Lung (tissue), 12 donors: ENCODE data around the gene APLN. TPM values are rescaled to one million over a fixed set of nuclear protein-coding genes. Genes with fewer than 3 reads are reported as not detected.

Source experiments
- ATAC-seq: fragments of 200-7000 bp; cut with Tn5 transposase; one replicate; pipeline ENCODE4 v1.9.1; 2020; ENCODE audit warnings: moderate number of reproducible peaks; ENCODE audit not compliant: insufficient read depth, low FRiP score
- DNase-seq, 3 donors: peaks; one replicate each; pipeline ENCODE4 v3.0.0-alpha.2; 2013 to 2017
- H3K27ac ChIP-seq, 2 donors: one replicate each; pipeline ENCODE4 v1.5.1; 2013; ENCODE audit warnings: mild to moderate bottlenecking in 2 of 2, moderate library complexity in 2 of 2, control low read depth in 1 of 2, inconsistent platforms in 1 of 2, low read depth in 1 of 2, low read length in 1 of 2
- H3K27me3 ChIP-seq, 3 donors: one replicate each; pipeline ENCODE4 v1.5.1; 2013; ENCODE audit warnings: low read length in 2 of 3; ENCODE audit not compliant: control insufficient read depth in 3 of 3, insufficient read depth in 3 of 3
- H3K36me3 ChIP-seq, 4 donors: one replicate each; pipeline ENCODE4 v1.5.1; 2013; ENCODE audit warnings: low read length in 4 of 4, mild to moderate bottlenecking in 1 of 4, moderate library complexity in 1 of 4; ENCODE audit not compliant: control insufficient read depth in 4 of 4, insufficient read depth in 4 of 4
- H3K4me1 ChIP-seq, 5 donors: one replicate each; pipeline ENCODE4 v1.5.1; 2013; ENCODE audit warnings: low read length in 5 of 5, mild to moderate bottlenecking in 2 of 5, moderate library complexity in 1 of 5; ENCODE audit not compliant: control insufficient read depth in 5 of 5, insufficient read depth in 5 of 5
- H3K4me3 ChIP-seq: one replicate; pipeline ENCODE4 v1.5.1; 2013; ENCODE audit warnings: mild to moderate bottlenecking, control low read depth, moderate library complexity
- H3K9ac ChIP-seq, 2 donors: one replicate each; pipeline ENCODE4 v1.5.1; 2013; ENCODE audit warnings: low read length in 2 of 2, control low read depth in 1 of 2; ENCODE audit not compliant: insufficient read depth in 1 of 2
- H3K9me3 ChIP-seq, 4 donors: one replicate each; pipeline ENCODE4 v1.5.1; 2013; ENCODE audit warnings: low read length in 3 of 4, mild to moderate bottlenecking in 1 of 4, moderate library complexity in 1 of 4; ENCODE audit not compliant: control insufficient read depth in 4 of 4, insufficient read depth in 3 of 4
- CTCF ChIP-seq: IDR thresholded peaks from 2 replicates; pipeline ENCODE4 v1.5.1; 2012; ENCODE audit warnings: mild to moderate bottlenecking; ENCODE audit errors: control extremely low read depth, extremely low read depth
- WGBS, 2 donors: extraction: QIAGEN DNeasy Blood & Tissue Kit; methylation state at CpG; one replicate each; pipeline ENCODE4 v1.1.7; 2013; 5-methylcytosine and 5-hydroxymethylcytosine counted together
- polyA plus RNA-seq, 2 donors: library from polyadenylated mRNA; stranded (reverse); fragments of 200-250 nt; gene quantifications; one replicate each; pipeline ENCODE4 v1.2.1, GENCODE V29; 2013
- total RNA-seq, 2 donors: library from RNA; depleted of rRNA in 1 of 2; stranded (reverse); fragments of >200 nt in 1 of 2; gene quantifications; one replicate each; pipeline ENCODE4 v1.2.1, GENCODE V29; 2014 to 2021
- donor health status: control.
- donor health status: control.
- donor health status: Bipolar disorder and iron deficiency.
- donor health status: healthy.
- donor health status: DM: yes; HTN: yes; CAD: no.

Gene APLN
- total and polyA plus RNA-seq, 4 donors = 1.8 to 10.4 (median 5.7) TPM

- H3K9ac ChIP-seq = no peak overlapping the region
- H3K27ac ChIP-seq = no peak overlapping the region
- TF ChIP-seq CTCF = no peak
- no peak overlapping the region for H3K4me3 ChIP-seq
- ATAC-seq = no peak
- 70 to 96% methylated on average over 5 of the region's 5 CpGs for WGBS, 2 donors
- H3K36me3 ChIP-seq = no peaks in the 10 kb centered on the region
- peaks cover 0 to 4% (median 4%) of the 10 kb centered on the region in 3 donors for H3K27me3 ChIP-seq
- H3K9me3 ChIP-seq = no peaks in the 10 kb centered on the region
- peaks cover 0 to 4% (median 0%) of the 10 kb centered on the region in 5 donors for H3K4me1 ChIP-seq
- no peak for DNase-seq
Measured at GRCh38 chrX:129599996-129600395, 54.8 kb downstream of the APLN start.

- Histone ChIP-seq H3K27ac (no peak overlapping the region), H3K27me3 (peaks cover 0 to 4% (median 4%) of the 10 kb centered on the region in 3 donors), H3K4me1 (peaks cover 0 to 4% (median 0%) of the 10 kb centered on the region in 5 donors), H3K9ac (no peak overlapping the region), H3K36me3 (no peaks in the 10 kb centered on the region), H3K4me3 (no peak overlapping the region), H3K9me3 (no peaks in the 10 kb centered on the region)
- TF ChIP-seq CTCF = no peak
- no peak for DNase-seq
- ATAC-seq = no peak
- WGBS, 2 donors = 67 to 83% methylated on average over 5 of the region's 5 CpGs
Measured at GRCh38 chrX:129599499-129599898, 55.3 kb downstream of the APLN start.

- no peak overlapping the region for H3K27ac ChIP-seq
- TF ChIP-seq CTCF = no peak
- DNase-seq (no peak), ATAC-seq (no peak)
- peaks cover 0 to 3% (median 0%) of the 10 kb centered on the region in 4 donors for H3K36me3 ChIP-seq
- H3K9ac ChIP-seq = no peak overlapping the region
- H3K9me3 ChIP-seq = peaks cover 0 to 2% (median 0%) of the 10 kb centered on the region in 4 donors
- peaks cover 0 to 8% (median 4%) of the 10 kb centered on the region in 3 donors for H3K27me3 ChIP-seq
- no peak overlapping the region for H3K4me3 ChIP-seq
- no peaks in the 10 kb centered on the region for H3K4me1 ChIP-seq
- 75 to 94% methylated on average over 5 of the region's 5 CpGs for WGBS, 2 donors
Measured at GRCh38 chrX:129597905-129598304, 56.9 kb downstream of the APLN start.

GRCh38 chrX:129596077-129596476, 58.7 kb downstream of the APLN start:
- H3K27me3 ChIP-seq = peaks cover 0 to 8% (median 0%) of the 10 kb centered on the region in 3 donors
- no peak overlapping the region for H3K4me3 ChIP-seq
- peaks cover 0 to 2% (median 0%) of the 10 kb centered on the region in 4 donors for H3K9me3 ChIP-seq
- H3K9ac ChIP-seq = no peak overlapping the region
- 68 to 83% methylated on average over 5 of the region's 5 CpGs for WGBS, 2 donors
- ATAC-seq (no peak), DNase-seq (no peak)
- H3K27ac ChIP-seq = no peak overlapping the region
- TF ChIP-seq CTCF = no peak
- H3K4me1 ChIP-seq = no peaks in the 10 kb centered on the region
- H3K36me3 ChIP-seq = peaks cover 0 to 3% (median 0%) of the 10 kb centered on the region in 4 donors
